ENCODE measurements around the gene SLC22A31. TPM values are rescaled to one million over a fixed set of nuclear protein-coding genes. Genes with fewer than 3 reads are reported as not detected.

The SLC22A31 gene
- total and polyA plus RNA-seq, 9 of the 15 experiments (the other 6 are each of a cell fraction or from before 2014, with no cell fraction given): 0.29 to 2.2 (median 0.47) TPM; not detected in 3

GRCh38 chr16:89216315-89217137, 16.2 kb upstream of the SLC22A31 start (continued):
- TF ChIP-seq ZBTB40 (IDR thresholded peaks at IDR 0.05) (no peak), ZBTB40 (CRISPR knock-in tag; IDR thresholded peaks at IDR 0.05) (no peak), ZNF696 (CRISPR knock-in tag; conservative IDR thresholded peaks at IDR 0.05) (no peak), SNRNP70 (optimal IDR thresholded peaks at IDR 0.05; ENCODE audit: low read depth, low read length) (no peak), CLOCK (CRISPR knock-in tag; IDR thresholded peaks at IDR 0.05; ENCODE audit: borderline replicate concordance) (no peak), STAT5B (CRISPR knock-in tag; IDR thresholded peaks at IDR 0.05) (no peak), HNRNPH1 (optimal IDR thresholded peaks at IDR 0.05; ENCODE audit: low read depth, low read length) (no peak), ZKSCAN8 (CRISPR knock-in tag; IDR thresholded peaks at IDR 0.05) (no peak), ZNF311 (CRISPR knock-in tag; IDR thresholded peaks at IDR 0.05) (no peak), FOXP1 (CRISPR knock-in tag; IDR thresholded peaks at IDR 0.05) (0 out of 2 replicates have a peak, but pooled peaks have one; percentile 10), EP400 (IDR thresholded peaks at IDR 0.05) (peak; percentile 62), MBD2 (IDR thresholded peaks at IDR 0.05; ENCODE audit: borderline replicate concordance, low read depth) (peak; percentile 56; the same call in 1 of the 2 replicates), POLR2A (conservative IDR thresholded peaks at IDR 0.05) (no peak), SRSF3 (IDR thresholded peaks at IDR 0.05; ENCODE audit: insufficient read depth, low read length) (no peak), MTA1 (IDR thresholded peaks at IDR 0.05; ENCODE audit: borderline replicate concordance) (peak; percentile 48; the same call in 1 of the 2 replicates), DLX4 (CRISPR knock-in tag; IDR thresholded peaks at IDR 0.05) (no peak), NFIX (CRISPR knock-in tag; IDR thresholded peaks at IDR 0.05; ENCODE audit: low read depth) (no peak)
